Middle frontal gyrus (tissue), 1 donor: ENCODE data around the gene GLS2.
A peak's percentile ranks its signal among the peaks of the same experiment; 100 is the strongest.
"Not testable (repeated sequence)": the region's sequence is repeated elsewhere in the genome, so short reads cannot be mapped to it uniquely, and the experiment has no call there.

ENCODE experiments used
- DNase-seq: peaks from one replicate; pipeline ENCODE4 v3.0.0-alpha.2; 2015; ENCODE audit warnings: low spot score; ENCODE audit errors: extremely low spot score

Gene GLS2

DNA sequence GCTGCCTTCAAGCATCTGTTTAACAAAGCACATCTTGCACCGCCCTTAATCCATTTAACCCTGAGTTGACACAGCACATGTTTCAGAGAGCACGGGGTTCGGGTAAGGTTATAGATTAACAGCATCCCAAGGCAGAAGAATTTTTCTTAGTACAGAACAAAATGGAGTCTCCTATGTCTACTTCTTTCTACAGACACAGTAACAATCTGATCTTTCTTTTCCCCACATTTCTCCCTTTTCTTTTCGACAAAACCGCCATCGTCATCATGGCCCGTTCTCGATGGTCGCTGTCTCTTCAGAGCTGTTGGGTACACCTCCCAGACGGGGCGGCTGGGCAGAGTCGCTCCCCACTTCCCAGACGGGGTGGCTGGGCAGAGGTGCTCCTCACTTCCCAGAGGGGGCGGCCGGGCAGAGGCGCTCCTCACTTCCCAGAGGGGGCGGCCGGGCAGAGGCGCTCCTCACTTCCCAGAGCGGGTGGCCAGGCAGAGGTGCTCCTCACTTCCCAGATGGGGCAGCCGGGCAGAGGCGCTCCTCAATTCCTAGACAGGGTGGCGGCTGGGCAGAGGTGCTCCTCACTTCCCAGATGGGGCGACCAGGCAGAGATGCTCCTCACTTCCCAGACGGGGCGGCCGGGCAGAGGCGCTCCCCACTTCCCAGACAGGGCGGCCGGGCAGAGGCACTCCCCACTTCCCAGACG, 5.6 kb upstream of the GLS2 start:
- DNase-seq: not testable (repeated sequence)

DNA sequence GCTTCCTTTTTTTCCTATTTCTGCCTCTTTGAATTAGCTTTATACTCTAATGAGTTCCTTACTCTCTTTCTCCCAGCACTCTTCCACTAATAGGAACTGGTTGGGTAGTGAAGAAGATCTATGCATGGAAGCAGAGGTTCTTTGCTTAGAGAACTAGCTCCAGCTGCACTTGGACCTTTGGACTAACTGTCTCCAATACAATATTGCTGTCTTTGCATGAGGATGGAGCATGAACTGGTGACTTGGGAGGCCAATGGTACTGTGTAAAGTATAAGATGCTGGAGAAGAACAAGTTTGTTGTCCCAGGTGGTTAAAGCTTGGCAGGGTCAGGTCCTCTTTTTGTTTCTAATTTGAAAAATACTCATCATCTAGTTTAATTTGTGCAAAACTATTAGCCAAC, 2.4 kb upstream of the GLS2 start:
- DNase-seq: no peak

DNA sequence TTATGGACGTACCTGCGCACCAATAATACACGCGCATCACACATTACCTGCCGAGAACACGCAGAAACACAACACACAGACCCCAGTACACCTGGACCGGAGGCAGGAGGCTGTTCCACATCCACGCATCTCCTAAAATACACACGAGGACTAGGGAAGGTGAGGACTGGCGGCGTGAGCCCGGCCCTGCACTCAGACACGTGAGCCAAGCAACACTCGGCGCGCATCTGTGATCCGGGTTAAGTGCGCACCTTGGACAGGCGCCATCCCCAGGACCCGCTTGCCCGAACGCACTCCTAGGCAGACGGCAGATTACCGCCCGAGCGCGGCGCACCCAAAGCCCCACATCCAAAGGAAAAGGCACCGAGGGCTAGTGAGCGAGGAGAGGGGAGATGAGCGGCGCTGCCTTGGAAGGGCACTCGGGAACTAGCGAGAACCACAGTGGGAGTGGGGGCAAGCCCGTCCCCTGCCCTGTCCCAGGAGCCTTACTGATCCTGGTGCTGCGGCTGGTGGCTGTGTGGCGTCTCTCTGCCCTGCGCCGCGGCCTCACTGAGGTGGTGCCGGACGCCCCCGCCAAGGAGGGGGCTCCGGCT, 417 bp downstream of the GLS2 start:
- no peak for DNase-seq

DNA sequence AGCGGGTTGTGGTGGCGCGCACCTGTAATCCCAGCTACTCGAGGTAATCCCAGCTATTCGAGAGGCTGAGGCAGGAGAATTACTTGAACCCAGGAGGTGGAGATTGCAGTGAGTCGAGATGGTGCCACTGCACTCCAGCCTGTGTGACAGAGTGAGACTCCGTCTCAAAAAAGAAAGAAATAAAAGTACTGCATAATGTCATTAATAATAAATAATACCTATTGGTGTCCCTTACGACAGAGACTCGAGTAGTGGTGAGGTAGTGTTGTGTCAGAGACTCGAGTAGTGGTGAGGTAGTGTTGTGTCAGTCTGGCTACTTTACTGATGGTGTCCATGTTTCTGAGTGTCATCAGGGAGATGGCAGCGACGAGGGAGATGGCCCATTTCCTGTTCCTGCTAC, 1.3 kb downstream of the GLS2 start:
- no peak for DNase-seq

DNA sequence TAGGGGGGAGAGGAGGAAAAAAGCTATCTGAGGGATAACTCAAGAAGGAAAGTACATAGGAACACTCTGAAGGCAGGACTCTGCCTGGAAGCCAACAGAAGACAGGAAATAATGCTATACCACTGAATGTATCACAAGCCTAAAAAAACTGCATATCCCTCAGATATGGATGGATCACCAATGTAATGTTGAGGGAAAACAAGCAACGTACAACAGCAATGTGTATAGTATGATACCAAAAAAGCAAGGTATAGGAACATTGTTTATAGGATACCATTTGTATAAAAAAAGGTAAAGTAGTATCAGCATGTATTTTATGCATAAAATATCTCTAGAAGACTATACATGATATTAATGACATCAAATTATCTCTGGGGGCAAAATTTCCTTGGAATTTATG, 3.4 kb downstream of the GLS2 start:
- no peak for DNase-seq

DNA sequence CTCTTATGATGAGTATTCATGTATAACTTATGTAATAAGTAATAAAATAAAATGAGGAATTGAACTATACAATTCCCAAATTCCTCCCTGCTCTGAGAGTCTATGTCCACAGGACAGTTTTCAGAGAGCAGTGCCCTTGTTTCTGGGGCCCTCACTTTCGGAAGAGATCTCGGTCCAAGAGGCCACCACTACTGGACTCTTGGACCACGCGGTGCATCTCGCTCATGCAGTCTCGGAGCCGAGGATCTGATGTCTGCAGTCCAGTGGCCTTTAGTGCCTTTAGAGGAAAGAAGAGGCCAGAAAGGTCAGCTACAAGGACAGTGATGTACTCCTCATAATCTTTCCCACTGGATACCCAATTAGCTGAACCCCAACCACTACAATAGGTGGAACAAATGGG, 8.3 kb downstream of the GLS2 start:
- no peak for DNase-seq

DNA sequence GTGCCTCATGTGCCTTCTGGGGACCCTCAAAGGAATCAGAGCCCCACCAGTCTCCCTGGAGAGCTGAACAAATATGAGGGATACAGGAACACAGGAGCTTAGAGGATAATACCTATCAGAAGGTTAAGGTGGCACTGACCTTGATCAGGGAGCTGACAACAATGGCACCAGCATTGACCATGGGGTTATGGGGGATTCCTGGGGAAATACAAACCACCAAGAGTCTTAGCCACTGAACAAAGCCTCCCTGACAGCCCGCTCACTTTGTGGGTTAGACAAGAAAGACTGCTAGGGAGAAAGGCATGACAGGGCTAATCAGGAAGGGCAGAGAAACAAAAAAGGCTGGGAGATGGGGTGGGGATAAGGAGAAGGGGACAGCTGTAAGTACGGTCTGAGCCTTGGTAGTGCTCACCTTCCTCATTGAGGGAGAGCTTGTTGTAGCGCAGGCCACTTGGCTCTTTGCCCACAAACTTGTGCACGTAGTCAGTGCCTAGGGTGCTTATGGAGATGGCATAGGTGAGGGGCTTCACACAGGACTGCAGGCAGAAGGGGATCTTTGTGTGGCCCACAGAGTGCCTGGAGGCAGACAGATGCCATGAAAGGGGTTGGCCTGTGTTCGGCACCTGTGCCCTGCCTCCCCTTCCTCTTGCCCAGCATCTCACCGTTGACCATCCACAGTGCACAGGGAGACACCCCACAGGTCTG, 10.3 kb downstream of the GLS2 start:
- no peak for DNase-seq

DNA sequence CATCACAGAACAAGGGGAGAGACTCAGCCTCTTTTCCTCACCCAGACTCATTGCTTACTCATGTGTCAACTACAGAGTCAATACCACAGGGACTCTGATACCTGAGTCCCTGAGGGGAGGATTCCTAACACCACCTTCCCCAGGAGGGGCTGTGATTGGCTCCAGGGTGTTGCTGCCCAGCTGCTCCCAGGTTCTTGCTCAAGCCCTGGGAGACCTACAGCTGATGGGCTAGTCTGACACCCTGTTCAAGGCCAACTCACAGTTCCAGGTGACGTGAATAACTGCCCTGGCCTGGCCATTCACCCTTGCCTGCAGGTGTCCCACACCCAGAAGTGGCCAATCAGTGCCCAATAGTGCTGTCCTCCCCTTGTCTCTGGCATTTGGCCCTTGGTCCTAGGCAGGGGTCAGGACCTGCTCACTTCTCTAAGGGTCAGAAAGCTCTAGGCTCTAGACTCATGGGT, 11.0 kb downstream of the GLS2 start:
- no peak for DNase-seq

DNA sequence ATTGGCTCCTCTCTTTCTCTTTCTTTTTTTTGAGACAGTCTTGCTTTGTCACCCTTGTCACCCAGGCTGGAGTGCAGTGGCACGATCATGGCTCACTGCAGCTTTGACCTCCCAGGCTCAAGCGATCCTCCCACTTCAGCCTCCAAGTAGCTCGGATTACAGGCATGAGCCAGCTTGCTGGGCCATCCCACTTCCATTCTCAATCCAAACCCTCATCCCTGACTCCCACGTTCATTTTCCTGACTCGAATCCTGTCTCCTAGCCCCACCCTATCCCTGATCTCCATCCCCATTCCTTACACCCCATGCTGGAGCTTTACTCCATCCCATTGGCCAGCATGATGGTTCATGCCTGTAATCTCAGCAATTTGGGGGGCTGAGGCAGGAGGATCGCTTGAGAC, 11.8 kb downstream of the GLS2 start:
- no peak for DNase-seq

DNA sequence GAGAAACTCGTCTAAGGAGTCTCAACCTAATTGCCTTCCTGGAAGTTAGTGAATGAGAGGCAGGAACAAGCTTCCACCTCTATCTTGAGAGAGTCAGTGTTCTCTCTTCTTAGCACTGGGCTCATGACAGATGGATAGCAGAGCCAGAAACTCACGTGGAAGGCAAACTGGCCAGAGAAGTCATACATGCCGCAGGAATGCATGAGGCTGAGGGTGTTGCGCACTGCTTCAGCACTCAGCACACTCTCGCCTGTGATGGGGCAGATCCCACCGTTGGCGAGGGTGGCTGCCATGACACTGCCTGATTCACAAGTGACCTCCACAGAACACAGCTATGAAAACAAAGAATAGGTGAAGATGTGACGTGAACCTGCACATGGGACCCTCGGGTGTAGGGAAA, 13.6 kb downstream of the GLS2 start:
- DNase-seq: no peak

DNA sequence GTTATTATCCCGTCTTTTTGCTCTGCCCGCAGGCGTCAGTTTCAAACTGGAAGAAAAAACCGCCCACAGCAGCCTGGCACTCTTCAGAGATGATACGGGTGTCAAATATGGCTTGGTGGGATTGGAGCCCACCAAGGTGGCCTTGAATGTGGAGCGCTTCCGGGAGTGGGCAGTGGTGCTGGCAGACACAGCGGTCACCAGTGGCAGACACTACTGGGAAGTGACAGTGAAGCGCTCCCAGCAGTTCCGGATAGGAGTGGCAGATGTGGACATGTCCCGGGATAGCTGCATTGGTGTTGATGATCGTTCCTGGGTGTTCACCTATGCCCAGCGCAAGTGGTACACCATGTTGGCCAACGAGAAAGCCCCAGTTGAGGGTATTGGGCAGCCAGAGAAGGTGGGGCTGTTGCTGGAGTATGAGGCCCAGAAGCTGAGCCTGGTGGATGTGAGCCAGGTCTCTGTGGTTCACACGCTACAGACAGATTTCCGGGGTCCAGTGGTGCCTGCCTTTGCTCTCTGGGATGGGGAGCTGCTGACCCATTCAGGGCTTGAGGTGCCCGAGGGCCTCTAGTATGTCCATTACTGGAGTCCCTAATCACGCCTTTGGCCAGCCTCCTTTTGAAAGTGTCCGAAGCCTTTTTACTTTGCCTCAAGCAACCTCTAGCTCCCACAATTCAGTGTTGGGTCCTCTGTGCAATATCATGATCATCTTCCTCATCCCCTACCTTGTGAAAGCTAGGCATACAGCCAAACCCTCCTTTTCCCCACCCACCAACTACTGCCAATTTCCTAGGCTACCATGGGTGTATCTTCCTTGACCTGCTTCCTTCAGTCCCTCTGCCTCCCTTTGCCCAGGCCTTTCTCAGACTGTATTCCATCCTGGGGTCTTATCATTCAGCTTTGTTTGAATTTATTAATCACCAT, 18.7 kb downstream of the GLS2 start:
- DNase-seq: no peak

DNA sequence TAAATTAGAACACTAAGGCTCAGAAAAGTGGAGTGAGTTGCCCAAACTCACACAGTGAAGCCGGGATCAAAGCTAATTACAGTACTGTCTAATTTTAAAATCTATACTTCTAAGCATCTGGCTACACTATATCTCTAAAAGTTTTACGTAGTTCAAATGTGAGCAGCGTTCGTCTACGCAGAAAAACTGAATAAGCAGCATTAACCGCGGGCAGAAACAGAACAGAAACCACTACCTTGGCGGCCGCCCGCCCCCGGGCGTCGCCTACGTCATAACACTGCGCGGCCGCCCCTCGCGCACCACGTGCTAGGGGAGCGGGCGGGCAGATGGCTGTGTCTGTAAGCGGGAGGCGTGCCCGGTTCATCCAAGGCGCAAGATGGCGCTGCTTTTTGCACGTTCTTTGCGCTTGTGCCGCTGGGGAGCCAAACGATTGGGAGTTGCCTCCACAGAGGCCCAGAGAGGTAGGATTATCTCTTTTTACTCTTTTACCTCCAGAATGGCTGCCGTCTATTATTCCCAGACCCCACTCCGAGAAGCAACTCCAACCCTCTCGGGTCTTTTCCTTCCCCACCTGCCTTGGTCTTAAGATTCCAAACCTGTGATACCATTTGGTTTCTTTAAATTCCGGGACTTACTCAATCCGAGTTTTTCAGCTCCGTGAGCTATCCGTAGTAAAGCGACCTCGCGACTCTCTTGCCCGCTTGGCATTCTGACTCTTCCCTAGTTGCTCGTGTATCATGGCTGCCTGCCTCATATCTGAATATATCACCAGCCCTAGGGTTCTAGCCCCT, 19.6 kb downstream of the GLS2 start, which contains the start of gene SPRYD4:
Gene SPRYD4 (plus strand): TSS at position 363 of the 791 bp plus-strand sequence. CDS start 14 bp downstream, at position 377.
- peak; percentile 94 for DNase-seq

DNA sequence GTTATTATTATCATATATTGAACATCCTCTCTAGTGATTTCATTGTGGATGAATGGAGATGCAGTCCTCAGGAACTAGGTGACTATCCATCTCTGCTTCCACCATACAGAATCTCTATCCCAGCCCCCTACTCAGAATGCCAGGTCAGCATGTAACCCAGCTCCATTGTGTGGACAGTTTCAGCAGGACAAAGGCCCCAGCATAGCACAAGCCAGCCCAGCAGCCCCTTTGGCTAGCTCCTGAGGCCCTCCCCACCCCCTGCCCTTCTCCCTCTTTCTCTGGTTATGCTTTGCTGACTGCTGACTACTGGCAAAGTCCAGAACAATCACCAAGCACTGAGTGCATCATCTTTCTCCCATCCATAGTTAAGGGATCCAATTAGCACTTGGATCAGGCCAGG, 25.4 kb downstream of the GLS2 start:
- DNase-seq: no peak

DNA sequence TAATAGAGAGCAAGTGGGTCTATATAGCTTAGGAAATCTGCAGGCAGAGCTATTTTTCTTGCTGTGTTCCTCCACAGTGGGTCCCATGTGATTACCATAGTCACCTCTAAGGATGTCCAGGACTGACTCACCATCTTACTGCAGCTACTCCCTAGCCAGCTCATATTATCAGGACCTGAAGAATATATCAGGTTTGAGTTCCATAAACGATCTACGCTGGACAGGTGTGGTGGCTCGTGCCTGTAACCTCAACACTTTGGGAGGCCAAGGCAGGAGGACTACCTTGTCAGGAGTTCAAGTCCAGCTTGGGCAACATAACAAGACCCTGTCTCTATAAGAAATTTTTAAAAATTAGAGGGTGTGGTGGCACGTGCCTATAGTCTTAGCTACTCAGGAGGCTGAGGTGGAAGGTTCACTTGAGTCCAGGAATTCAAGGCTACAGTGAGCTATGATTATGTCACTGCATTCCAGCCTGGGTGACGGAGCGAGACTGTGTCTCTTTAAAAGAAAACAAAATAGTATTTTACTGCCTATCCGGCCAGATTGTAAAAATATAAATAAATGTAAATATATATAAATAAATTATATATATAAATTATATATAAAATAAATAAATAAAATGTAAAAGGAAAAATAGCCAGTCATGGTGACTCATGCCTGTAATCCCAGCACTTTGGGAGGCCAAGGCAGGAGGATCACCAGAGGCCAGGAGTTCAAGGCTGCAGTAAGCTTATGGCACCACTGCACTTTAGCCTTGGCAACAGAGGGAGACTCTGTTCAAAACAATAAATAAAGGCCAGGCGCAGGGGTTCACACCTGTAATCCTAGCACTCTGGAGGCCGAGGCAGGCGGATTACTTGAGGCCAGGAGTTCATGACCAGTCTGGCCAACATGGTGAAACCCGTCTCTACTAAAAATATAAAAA, 26.5 kb downstream of the GLS2 start:
- no peak for DNase-seq

DNA sequence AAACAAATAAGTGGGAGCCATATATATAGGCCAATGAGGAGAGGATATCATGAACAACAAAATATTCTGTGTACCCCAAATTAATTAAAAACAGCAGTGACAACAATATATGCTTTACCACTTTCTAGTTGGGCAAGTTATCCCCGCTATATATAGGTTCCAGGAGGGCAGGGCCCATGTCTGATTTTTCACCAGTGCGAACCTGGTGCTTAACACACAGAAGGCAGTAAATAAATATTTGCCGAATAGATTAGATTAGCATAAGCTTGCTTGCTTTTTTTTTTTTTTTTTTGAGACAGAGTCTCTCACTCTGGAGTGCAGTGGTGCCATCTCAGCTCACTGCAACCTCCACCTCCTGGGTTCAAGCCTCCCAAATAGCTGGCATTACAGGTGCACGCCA, 30.1 kb downstream of the GLS2 start:
- DNase-seq: no peak

DNA sequence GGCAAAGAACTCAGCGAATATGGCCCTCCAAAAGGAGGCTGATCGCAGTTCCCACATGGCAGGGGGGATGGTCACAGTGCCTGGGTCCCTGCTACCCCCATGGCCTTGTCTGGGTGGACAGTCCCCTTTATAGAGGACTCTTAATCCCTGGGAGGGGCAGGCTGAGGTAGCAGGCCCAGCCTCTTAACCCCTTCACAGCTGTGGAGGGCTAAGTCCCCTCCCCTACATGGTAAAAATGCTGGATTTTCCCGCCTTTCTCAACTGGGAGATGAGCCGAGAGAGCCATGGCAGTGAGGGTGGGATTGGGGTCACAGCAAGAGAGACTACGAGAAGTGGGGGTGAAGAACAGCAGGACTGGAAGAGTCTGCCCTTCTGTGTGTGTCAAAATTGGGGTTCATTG, 33.4 kb downstream of the GLS2 start, which contains the start of gene MIP:
Gene MIP (minus strand): TSS at position 101 of the 400 bp plus-strand sequence. CDS start 44 bp downstream, at position 57.
- no peak for DNase-seq

DNA sequence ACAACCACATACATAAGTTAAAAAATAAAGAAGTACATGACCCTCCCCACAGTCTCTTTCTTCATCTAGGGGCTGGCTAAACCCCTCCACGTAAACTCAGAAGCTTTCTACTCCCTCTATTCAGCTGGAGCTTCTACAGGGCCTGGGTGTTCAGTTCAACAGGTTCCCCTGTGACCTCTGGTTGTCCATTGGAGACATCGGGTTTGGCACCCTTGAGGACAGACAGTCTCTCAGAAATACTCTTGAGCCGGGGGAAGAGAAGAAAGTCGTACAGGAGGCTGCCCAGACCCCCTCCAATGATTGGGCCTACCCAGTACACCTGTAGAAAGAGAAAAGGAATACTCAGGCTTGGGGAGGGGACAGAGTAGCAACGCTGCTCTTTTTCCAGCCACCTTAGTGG, 36.8 kb downstream of the GLS2 start:
- DNase-seq: no peak

DNA sequence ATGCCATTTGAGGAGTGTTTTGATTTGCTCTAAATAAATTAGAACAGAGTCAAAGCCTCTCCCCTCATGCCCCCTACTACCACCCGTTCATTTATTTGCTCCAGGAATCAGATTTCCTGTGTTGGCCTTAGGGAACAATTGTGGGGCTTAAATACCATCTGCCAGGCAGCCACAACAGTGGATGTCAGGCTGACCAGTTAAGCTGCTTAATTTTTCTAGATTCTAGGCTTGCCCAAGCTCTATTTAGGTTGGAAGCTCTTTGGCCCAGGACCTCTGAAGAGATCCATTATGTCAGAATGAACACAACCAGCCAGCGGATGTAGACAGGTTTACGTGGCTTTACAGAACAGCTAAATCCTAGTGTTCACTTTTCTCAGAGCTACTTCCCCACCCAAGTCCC, 37.7 kb downstream of the GLS2 start:
- no peak for DNase-seq

DNA sequence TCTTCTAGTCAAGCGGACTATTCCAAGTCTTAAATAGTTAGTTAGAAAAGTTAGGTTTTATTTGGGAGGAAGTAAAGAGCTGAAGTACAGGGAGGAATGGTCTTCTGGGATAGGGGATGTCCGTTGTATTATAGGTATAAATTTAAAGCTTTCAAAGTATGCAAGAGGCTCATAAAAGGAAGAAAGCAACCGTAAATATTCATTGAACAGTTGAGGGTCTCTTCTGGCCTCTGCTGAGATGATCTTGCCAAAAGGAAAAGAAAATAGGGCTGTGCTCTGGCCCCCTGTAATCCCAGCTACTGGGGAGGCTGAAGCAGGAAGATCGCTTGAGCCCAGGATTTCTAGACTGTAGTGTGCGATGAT, 38.4 kb downstream of the GLS2 start:
- DNase-seq: no peak
